Naive B cell (primary cell): ENCODE data around the gene SHC4. TPM values are rescaled to one million over a fixed set of nuclear protein-coding genes. Genes with fewer than 3 reads are reported as not detected.

Experiments used
- ATAC-seq, 2 donors: fragments of 150-1000 bp; cut with Tn5 transposase; 2 replicates each; pipeline ENCODE4 v1.10.0; 2021; ENCODE audit warnings: low read depth in 2 of 2, mild to moderate bottlenecking in 2 of 2, moderate library complexity in 2 of 2
- DNase-seq: peaks from one replicate; pipeline ENCODE4 v3.0.0; 2022
- H3K27ac Mint-ChIP-seq, 6 donors: one replicate each; pipeline ENCODE4 v1.8.0; 2020 to 2022; ENCODE audit warnings: mild to moderate bottlenecking in 6 of 6, mixed read lengths in 6 of 6, moderate library complexity in 5 of 6, inconsistent platforms in 2 of 6
- H3K27me3 Mint-ChIP-seq, 3 donors: one replicate each; pipeline ENCODE4 v1.8.0; 2021 to 2022; ENCODE audit warnings: mixed read lengths in 3 of 3, mild to moderate bottlenecking in 1 of 3
- H3K36me3 Mint-ChIP-seq, 2 donors: one replicate each; pipeline ENCODE4 v1.8.0; 2020 to 2022; ENCODE audit warnings: mixed read lengths in 2 of 2, inconsistent platforms in 1 of 2, mild to moderate bottlenecking in 1 of 2
- H3K4me1 Mint-ChIP-seq, 3 donors: one replicate each; pipeline ENCODE4 v1.8.0; 2020 to 2022; ENCODE audit warnings: mixed read lengths in 3 of 3, inconsistent platforms in 1 of 3, mild to moderate bottlenecking in 1 of 3, moderate library complexity in 1 of 3
- H3K4me3 Mint-ChIP-seq, 8 donors: one replicate each; pipeline ENCODE4 v1.8.0; 2020 to 2022; ENCODE audit warnings: mild to moderate bottlenecking in 8 of 8, mixed read lengths in 8 of 8, moderate library complexity in 8 of 8, inconsistent platforms in 2 of 8
- H3K9me3 Mint-ChIP-seq, 7 donors: one replicate each; pipeline ENCODE4 v1.8.0; 2020 to 2022; ENCODE audit warnings: mixed read lengths in 7 of 7, mild to moderate bottlenecking in 5 of 7, inconsistent platforms in 2 of 7, moderate library complexity in 1 of 7
- polyA plus RNA-seq, 6 donors: library from polyadenylated mRNA; unstranded; fragments of 300-500 nt; fragmentation: Illumina TruSeq; gene quantifications; one replicate each; pipeline ENCODE4 v1.2.3, GENCODE V29; 2021; ENCODE audit warnings: low read depth in 6 of 6

Gene SHC4
- not detected for polyA plus RNA-seq

GRCh38 chr15:48963524-48964113, at the start of gene SHC4:
Gene SHC4 (minus strand): TSS chr15:48963919. CDS start chr15:48963015, 904 bp downstream.
- Mint-ChIP-seq H3K4me1 (peaks cover 15 to 27% (median 25%) of the 10 kb centered on the region in 3 donors), H3K27ac (peak within 1 kb of the TSS in 1 of 6 donors; percentile 51), H3K36me3 (peaks cover 0 to 8% of the 10 kb centered on the region in 2 donors), H3K27me3 (peaks cover 55 to 82% (median 69%) of the 10 kb centered on the region in 3 donors), H3K4me3 (peak within 1 kb of the TSS; percentile 59 to 91 (median 78)), H3K9me3 (peaks cover 0 to 4% (median 0%) of the 10 kb centered on the region in 7 donors)
- ATAC-seq, result peak; percentile 47 to 48
- peak; percentile 6 for DNase-seq

- H3K9me3 Mint-ChIP-seq, result peaks cover 0 to 8% (median 2%) of the 10 kb centered on the region in 7 donors
- peaks cover 23 to 34% of the 10 kb centered on the region in 2 donors for H3K36me3 Mint-ChIP-seq
- no peak overlapping the region for H3K4me3 Mint-ChIP-seq
- no peak overlapping the region for H3K27ac Mint-ChIP-seq
- H3K27me3 Mint-ChIP-seq, result no peaks in the 10 kb centered on the region
- DNase-seq, result no peak
- H3K4me1 Mint-ChIP-seq, result peaks cover 0 to 1% (median 0%) of the 10 kb centered on the region in 3 donors
- no peak for ATAC-seq
These were observed 35.6 kb upstream of the SHC4 start for GRCh38 chr15:48999314-48999713.

GRCh38 chr15:48996276-48996675, 32.6 kb upstream of the SHC4 start:
- H3K4me1 Mint-ChIP-seq, result peaks cover 0 to 7% (median 3%) of the 10 kb centered on the region in 3 donors
- no peak for DNase-seq
- H3K36me3 Mint-ChIP-seq, result peaks cover 30 to 51% of the 10 kb centered on the region in 2 donors
- H3K27me3 Mint-ChIP-seq, result no peaks in the 10 kb centered on the region
- peak overlapping the region in 1 of 6 donors; percentile 30 for H3K27ac Mint-ChIP-seq
- no peak overlapping the region for H3K4me3 Mint-ChIP-seq
- no peaks in the 10 kb centered on the region for H3K9me3 Mint-ChIP-seq
- ATAC-seq, result no peak

DNA sequence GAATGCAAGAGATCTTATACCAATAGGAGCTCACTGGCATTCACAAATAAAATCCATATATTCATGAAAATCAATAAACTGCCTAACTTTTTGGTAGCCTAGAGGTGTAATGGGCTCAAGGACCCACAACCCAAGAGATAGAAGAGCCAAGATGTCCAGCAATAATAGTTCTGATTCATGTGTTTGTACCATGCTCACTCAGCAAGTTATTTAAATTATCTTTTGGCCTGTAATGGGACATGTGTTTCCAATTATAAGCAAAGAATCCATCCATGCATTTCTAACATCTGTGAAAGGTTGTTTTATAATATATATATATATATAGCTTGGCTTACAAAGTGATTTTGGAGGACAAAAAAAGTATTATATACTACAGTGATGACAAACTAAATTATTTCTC, 29.7 kb upstream of the SHC4 start:
- Mint-ChIP-seq H3K36me3 (peaks cover 34 to 38% of the 10 kb centered on the region in 2 donors), H3K9me3 (no peaks in the 10 kb centered on the region), H3K27me3 (no peaks in the 10 kb centered on the region), H3K4me3 (no peak overlapping the region), H3K4me1 (peaks cover 0 to 7% (median 6%) of the 10 kb centered on the region in 3 donors), H3K27ac (no peak overlapping the region)
- ATAC-seq, result no peak
- no peak for DNase-seq

- no peaks in the 10 kb centered on the region for H3K9me3 Mint-ChIP-seq
- H3K27ac Mint-ChIP-seq, result peak overlapping the region in 4 of 6 donors; percentile 9 to 77 (median 47)
- H3K27me3 Mint-ChIP-seq, result no peaks in the 10 kb centered on the region
- peaks cover 0 to 7% (median 6%) of the 10 kb centered on the region in 3 donors for H3K4me1 Mint-ChIP-seq
- peaks cover 34 to 38% of the 10 kb centered on the region in 2 donors for H3K36me3 Mint-ChIP-seq
- ATAC-seq, result peak; percentile 97 to 99
- no peak overlapping the region for H3K4me3 Mint-ChIP-seq
- peak; percentile 15 for DNase-seq
These were observed 28.8 kb upstream of the SHC4 start for GRCh38 chr15:48992545-48992944.

- no peaks in the 10 kb centered on the region for H3K27me3 Mint-ChIP-seq
- peaks cover 32 to 34% of the 10 kb centered on the region in 2 donors for H3K36me3 Mint-ChIP-seq
- peaks cover 0 to 7% (median 6%) of the 10 kb centered on the region in 3 donors for H3K4me1 Mint-ChIP-seq
- no peak overlapping the region for H3K4me3 Mint-ChIP-seq
- no peaks in the 10 kb centered on the region for H3K9me3 Mint-ChIP-seq
- peak overlapping the region in 3 of 6 donors; percentile 9 to 68 (median 26) for H3K27ac Mint-ChIP-seq
- DNase-seq (no peak), ATAC-seq (peak in 1 of 2 donors; percentile 9)
These were observed 28.4 kb upstream of the SHC4 start for GRCh38 chr15:48992096-48992495.

DNA sequence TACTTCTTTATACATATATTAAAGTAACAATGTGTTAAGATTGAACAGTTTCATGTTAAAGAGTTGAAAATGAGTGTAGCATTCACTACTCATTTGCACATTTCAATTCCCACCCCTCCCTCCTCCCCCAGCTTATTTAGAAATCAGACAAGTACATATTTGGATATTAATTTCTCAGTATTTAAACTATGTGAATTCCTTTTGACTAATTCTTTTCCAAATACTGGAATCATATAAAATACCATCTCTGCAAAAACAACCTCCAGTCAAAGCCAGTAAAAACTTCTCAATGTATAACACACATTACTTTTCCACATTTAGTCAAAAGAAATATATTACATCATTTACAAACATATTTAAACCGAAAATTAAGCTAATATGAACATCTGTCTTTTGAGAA, 25.5 kb upstream of the SHC4 start:
- no peaks in the 10 kb centered on the region for H3K27me3 Mint-ChIP-seq
- H3K9me3 Mint-ChIP-seq, result no peaks in the 10 kb centered on the region
- peak overlapping the region in 3 of 6 donors; percentile 22 to 39 (median 32) for H3K27ac Mint-ChIP-seq
- ATAC-seq (no peak), DNase-seq (no peak)
- no peak overlapping the region for H3K4me3 Mint-ChIP-seq
- H3K36me3 Mint-ChIP-seq, result peaks cover 16 to 22% of the 10 kb centered on the region in 2 donors
- H3K4me1 Mint-ChIP-seq, result peaks cover 0 to 7% (median 6%) of the 10 kb centered on the region in 3 donors

DNA sequence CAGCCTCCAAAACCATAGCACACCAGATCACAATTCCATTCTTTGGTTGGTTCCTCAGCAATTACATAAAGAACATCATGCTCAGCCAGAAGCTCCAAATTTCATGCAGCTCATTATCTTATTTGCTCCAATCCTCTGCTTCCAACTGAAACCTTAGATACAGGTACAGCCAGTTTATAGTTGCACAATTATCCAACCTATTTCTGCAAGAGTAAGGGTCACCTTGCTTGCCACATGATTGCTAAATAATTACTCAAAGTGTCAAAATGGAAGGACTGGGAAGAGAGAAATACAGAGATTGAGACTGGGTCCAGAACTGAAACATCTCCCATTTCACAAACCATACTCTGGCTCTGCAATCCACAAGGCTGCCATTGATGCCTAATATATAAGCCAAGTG, 23.4 kb upstream of the SHC4 start:
- Mint-ChIP-seq H3K9me3 (no peaks in the 10 kb centered on the region), H3K36me3 (peaks cover 0 to 10% of the 10 kb centered on the region in 2 donors), H3K4me1 (peaks cover 0 to 4% (median 1%) of the 10 kb centered on the region in 3 donors), H3K4me3 (no peak overlapping the region), H3K27ac (peak overlapping the region in 1 of 6 donors; percentile 4), H3K27me3 (peaks cover 0 to under 1% (median 0%) of the 10 kb centered on the region in 3 donors)
- no peak for ATAC-seq
- no peak for DNase-seq

DNA sequence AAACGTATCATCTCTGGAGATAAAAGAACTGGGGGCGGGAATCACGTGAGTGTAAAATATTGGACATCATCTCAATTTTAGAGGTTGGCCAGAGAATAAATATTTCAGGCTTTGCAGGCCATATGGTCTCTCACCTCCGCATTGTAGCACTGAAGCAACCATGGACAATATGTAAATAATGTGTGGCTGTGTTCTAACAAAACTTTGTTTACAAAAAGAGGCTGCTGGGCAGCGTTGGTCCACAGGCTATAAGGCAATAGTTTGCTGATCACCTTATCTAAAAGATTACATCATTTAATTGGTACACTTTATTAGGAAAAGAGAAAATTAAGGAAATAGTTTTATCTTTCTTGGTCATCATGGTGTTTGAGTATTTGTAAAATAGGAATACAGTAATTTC, 22.5 kb upstream of the SHC4 start:
- Mint-ChIP-seq H3K36me3 (peaks cover 0 to 8% of the 10 kb centered on the region in 2 donors), H3K4me3 (no peak overlapping the region)
- no peak for ATAC-seq

DNA sequence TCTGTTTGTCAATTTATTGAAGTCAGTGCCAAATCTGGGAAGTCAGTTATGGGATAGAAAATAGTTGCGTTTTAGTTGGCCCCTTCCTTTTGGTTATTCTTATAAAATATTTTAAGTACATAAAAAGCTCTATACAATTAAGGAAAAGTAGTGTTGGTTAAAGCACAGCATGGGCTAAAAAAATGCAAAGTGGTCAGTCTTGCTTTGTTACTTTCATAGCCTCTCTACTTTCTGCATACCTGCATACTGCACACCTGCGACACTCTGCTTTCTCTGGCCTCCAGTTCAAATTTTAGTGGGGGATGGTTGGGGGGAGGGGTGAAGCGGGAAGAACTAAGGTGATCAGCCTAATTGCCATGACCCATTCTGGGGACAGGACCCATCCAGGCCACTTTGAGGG, 21.8 kb upstream of the SHC4 start:
- H3K27ac Mint-ChIP-seq, result peak overlapping the region in 1 of 6 donors; percentile 73
- H3K36me3 Mint-ChIP-seq, result peaks cover 0 to 5% of the 10 kb centered on the region in 2 donors
- peaks cover 0 to 2% (median 0%) of the 10 kb centered on the region in 3 donors for H3K4me1 Mint-ChIP-seq
- DNase-seq, result no peak
- peaks cover 6 to 15% (median 13%) of the 10 kb centered on the region in 3 donors for H3K27me3 Mint-ChIP-seq
- ATAC-seq, result no peak
- H3K4me3 Mint-ChIP-seq, result no peak overlapping the region
- H3K9me3 Mint-ChIP-seq, result no peaks in the 10 kb centered on the region

More for the DNA sequence above, 22.5 kb upstream of the SHC4 start:
- DNase-seq, result no peak
- Mint-ChIP-seq H3K27ac (no peak overlapping the region), H3K27me3 (peaks cover 6 to 8% (median 8%) of the 10 kb centered on the region in 3 donors), H3K4me1 (peaks cover 0 to 4% (median 0%) of the 10 kb centered on the region in 3 donors), H3K9me3 (no peaks in the 10 kb centered on the region)

GRCh38 chr15:48984811-48985352, 21.2 kb upstream of the SHC4 start:
- Mint-ChIP-seq H3K36me3 (no peaks in the 10 kb centered on the region), H3K4me3 (no peak overlapping the region), H3K27me3 (peaks cover 10 to 19% (median 18%) of the 10 kb centered on the region in 3 donors), H3K9me3 (no peaks in the 10 kb centered on the region), H3K27ac (peak overlapping the region in 1 of 6 donors; percentile 18), H3K4me1 (no peaks in the 10 kb centered on the region)
- no peak for ATAC-seq
- DNase-seq, result no peak

DNA sequence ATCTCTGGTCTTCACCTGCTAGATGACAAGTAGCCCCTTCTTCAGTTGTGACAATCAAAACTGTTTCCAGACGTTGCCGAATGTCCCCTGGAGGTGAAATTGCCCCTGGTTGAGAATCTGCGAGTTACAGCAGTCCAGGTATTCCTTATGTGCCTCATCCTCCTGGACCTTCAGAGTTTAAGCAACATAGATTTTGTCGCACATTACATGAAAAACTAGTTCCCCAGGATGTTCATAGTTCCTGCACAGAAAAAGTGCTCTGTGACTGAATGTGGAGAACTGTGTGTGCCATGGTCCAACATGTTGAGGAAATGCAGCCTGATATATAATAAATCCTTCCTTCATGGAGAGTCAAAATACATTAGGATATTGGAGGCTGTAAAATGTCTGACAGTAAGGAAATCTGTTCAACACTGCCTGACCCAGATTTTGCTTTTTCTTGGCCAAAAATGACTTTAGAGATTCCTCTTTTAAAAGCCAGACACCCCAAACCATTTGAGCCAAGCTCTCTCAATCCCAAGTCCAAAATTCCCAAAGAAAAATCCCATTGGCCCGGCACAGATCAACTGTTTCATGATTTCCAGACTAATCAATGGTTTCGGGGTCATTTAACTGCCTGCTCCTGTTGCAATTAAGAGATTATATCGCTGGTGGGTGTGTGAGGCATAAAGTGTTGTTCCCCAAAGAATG, 20.4 kb upstream of the SHC4 start:
- peaks cover 15 to 23% (median 20%) of the 10 kb centered on the region in 3 donors for H3K27me3 Mint-ChIP-seq
- H3K9me3 Mint-ChIP-seq, result no peaks in the 10 kb centered on the region
- no peak for ATAC-seq
- DNase-seq, result no peak
- H3K4me3 Mint-ChIP-seq, result no peak overlapping the region
- no peak overlapping the region for H3K27ac Mint-ChIP-seq
- H3K36me3 Mint-ChIP-seq, result no peaks in the 10 kb centered on the region
- H3K4me1 Mint-ChIP-seq, result no peaks in the 10 kb centered on the region

- DNase-seq (no peak), ATAC-seq (no peak)
- Mint-ChIP-seq H3K36me3 (no peaks in the 10 kb centered on the region), H3K4me3 (no peak overlapping the region), H3K9me3 (no peaks in the 10 kb centered on the region), H3K4me1 (no peaks in the 10 kb centered on the region), H3K27me3 (peaks cover 20 to 23% (median 20%) of the 10 kb centered on the region in 3 donors), H3K27ac (no peak overlapping the region)
These were observed 19.6 kb upstream of the SHC4 start for GRCh38 chr15:48983300-48983699.
